ENCODE measurements around the gene SRRM4.

Gene SRRM4

GRCh38 chr12:119145367-119145766 lies 164.0 kb downstream of the SRRM4 start:
- no peak for TF ChIP-seq POLR2AphosphoS5 (IDR thresholded peaks at IDR 0.05; ENCODE audit: low read depth, low read length)
- no peak for TF ChIP-seq TAF1 (IDR thresholded peaks at IDR 0.05; ENCODE audit: borderline replicate concordance, insufficient read depth, low read length)
- TF ChIP-seq FOXP2 (optimal IDR thresholded peaks at IDR 0.05; ENCODE audit: borderline replicate concordance, extremely low read depth, extremely low read length, insufficient read depth): no peak
- no peak for TF ChIP-seq SIN3A (IDR thresholded peaks at IDR 0.05; ENCODE audit: borderline replicate concordance, insufficient read depth, low read length)
- TF ChIP-seq REST (IDR thresholded peaks at IDR 0.05; ENCODE audit: insufficient read depth in 1 of 2, low read depth in 2 of 2, low read length in 2 of 2): no peak

GRCh38 chr12:119147847-119148448 lies 166.6 kb downstream of the SRRM4 start:
- TF ChIP-seq POLR2AphosphoS5 (IDR thresholded peaks at IDR 0.05; ENCODE audit: low read depth, low read length) (no peak), TAF1 (IDR thresholded peaks at IDR 0.05; ENCODE audit: borderline replicate concordance, insufficient read depth, low read length) (no peak), FOXP2 (optimal IDR thresholded peaks at IDR 0.05; ENCODE audit: borderline replicate concordance, extremely low read depth, extremely low read length, insufficient read depth) (no peak), REST (IDR thresholded peaks at IDR 0.05; ENCODE audit: insufficient read depth in 1 of 2, low read depth in 2 of 2, low read length in 2 of 2) (no peak)

- TF ChIP-seq TAF1 (IDR thresholded peaks at IDR 0.05; ENCODE audit: borderline replicate concordance, insufficient read depth, low read length) (no peak), FOXP2 (optimal IDR thresholded peaks at IDR 0.05; ENCODE audit: borderline replicate concordance, extremely low read depth, extremely low read length, insufficient read depth) (no peak), POLR2AphosphoS5 (IDR thresholded peaks at IDR 0.05; ENCODE audit: low read depth, low read length) (no peak), REST (IDR thresholded peaks at IDR 0.05; ENCODE audit: insufficient read depth in 1 of 2, low read depth in 2 of 2, low read length in 2 of 2) (no peak), SIN3A (IDR thresholded peaks at IDR 0.05; ENCODE audit: borderline replicate concordance, insufficient read depth, low read length) (no peak)
Observed at GRCh38 chr12:119149270-119149669, 167.9 kb downstream of the SRRM4 start.

- TF ChIP-seq REST (IDR thresholded peaks at IDR 0.05; ENCODE audit: insufficient read depth in 1 of 2, low read depth in 2 of 2, low read length in 2 of 2) (no peak), FOXP2 (optimal IDR thresholded peaks at IDR 0.05; ENCODE audit: borderline replicate concordance, extremely low read depth, extremely low read length, insufficient read depth) (no peak), POLR2AphosphoS5 (IDR thresholded peaks at IDR 0.05; ENCODE audit: low read depth, low read length) (no peak), TAF1 (IDR thresholded peaks at IDR 0.05; ENCODE audit: borderline replicate concordance, insufficient read depth, low read length) (no peak), SIN3A (IDR thresholded peaks at IDR 0.05; ENCODE audit: borderline replicate concordance, insufficient read depth, low read length) (no peak)
Observed at GRCh38 chr12:119151445-119152026, 170.2 kb downstream of the SRRM4 start.
